Measurements from ENCODE around the gene TUB. TPM values are rescaled to one million over a fixed set of nuclear protein-coding genes. Genes with fewer than 3 reads are reported as not detected.

Gene TUB
- total and polyA plus RNA-seq, 2 donors from 2014 or later = 5.9 to 6.8 TPM

- no peak overlapping the region for H3K27ac ChIP-seq (ENCODE audit: low read depth in 2 of 2, low read length in 2 of 2)
- no peak for TF ChIP-seq CTCF (IDR thresholded peaks at IDR 0.05; ENCODE audit: borderline replicate concordance, extremely low read depth, insufficient read depth)
- no peak overlapping the region for H3K9ac ChIP-seq (ENCODE audit: low read length in 3 of 3)
- H3K4me3 ChIP-seq (ENCODE audit: low read length in 3 of 3) = no peak overlapping the region
- DNase-seq (no peak), FAIRE-seq (no peak)
- intact Hi-C loops (cut with DNase I) = no loop called here
- H3K36me3 ChIP-seq (ENCODE audit: control insufficient read depth in 2 of 3, insufficient read depth in 3 of 3, low read length in 3 of 3) = peaks cover 4 to 55% (median 35%) of the 10 kb centered on the region in 3 donors
- H3K4me1 ChIP-seq (ENCODE audit: control insufficient read depth in 2 of 3, insufficient read depth in 2 of 3, low read depth in 1 of 3, low read length in 3 of 3) = no peaks in the 10 kb centered on the region
- H3K27me3 ChIP-seq (ENCODE audit: control insufficient read depth, insufficient read depth, low read length) = no peaks in the 10 kb centered on the region
- no peaks in the 10 kb centered on the region for H3K9me3 ChIP-seq (ENCODE audit: control insufficient read depth in 2 of 3, insufficient read depth in 1 of 3, low read length in 3 of 3)
These were observed 22.9 kb downstream of the TUB start for GRCh38 chr11:8103909-8104308.

- intact Hi-C loops (cut with DNase I) = no loop called here
- no peaks in the 10 kb centered on the region for H3K9me3 ChIP-seq (ENCODE audit: control insufficient read depth in 2 of 3, insufficient read depth in 1 of 3, low read length in 3 of 3)
- H3K36me3 ChIP-seq (ENCODE audit: control insufficient read depth in 2 of 3, insufficient read depth in 3 of 3, low read length in 3 of 3) = peaks cover 4 to 50% (median 31%) of the 10 kb centered on the region in 3 donors
- no peaks in the 10 kb centered on the region for H3K4me1 ChIP-seq (ENCODE audit: control insufficient read depth in 2 of 3, insufficient read depth in 2 of 3, low read depth in 1 of 3, low read length in 3 of 3)
- no peak overlapping the region for H3K4me3 ChIP-seq (ENCODE audit: low read length in 3 of 3)
- no peaks in the 10 kb centered on the region for H3K27me3 ChIP-seq (ENCODE audit: control insufficient read depth, insufficient read depth, low read length)
- no peak overlapping the region for H3K27ac ChIP-seq (ENCODE audit: low read depth in 2 of 2, low read length in 2 of 2)
- DNase-seq = no peak
- no peak for TF ChIP-seq CTCF (IDR thresholded peaks at IDR 0.05; ENCODE audit: borderline replicate concordance, extremely low read depth, insufficient read depth)
- H3K9ac ChIP-seq (ENCODE audit: low read length in 3 of 3) = no peak overlapping the region
- no peak for FAIRE-seq
These were observed 24.1 kb downstream of the TUB start for GRCh38 chr11:8105133-8105532.

GRCh38 chr11:8105666-8106065 is 24.7 kb downstream of the TUB start:
- no peak for FAIRE-seq
- DNase-seq = no peak
- no peak for TF ChIP-seq CTCF (IDR thresholded peaks at IDR 0.05; ENCODE audit: borderline replicate concordance, extremely low read depth, insufficient read depth)
- intact Hi-C loops (cut with DNase I) = no loop called here
- no peak overlapping the region for H3K9ac ChIP-seq (ENCODE audit: low read length in 3 of 3)
- H3K9me3 ChIP-seq (ENCODE audit: control insufficient read depth in 2 of 3, insufficient read depth in 1 of 3, low read length in 3 of 3) = no peaks in the 10 kb centered on the region
- no peaks in the 10 kb centered on the region for H3K27me3 ChIP-seq (ENCODE audit: control insufficient read depth, insufficient read depth, low read length)
- peaks cover 4 to 52% (median 27%) of the 10 kb centered on the region in 3 donors for H3K36me3 ChIP-seq (ENCODE audit: control insufficient read depth in 2 of 3, insufficient read depth in 3 of 3, low read length in 3 of 3)
- H3K4me3 ChIP-seq (ENCODE audit: low read length in 3 of 3) = no peak overlapping the region
- no peaks in the 10 kb centered on the region for H3K4me1 ChIP-seq (ENCODE audit: control insufficient read depth in 2 of 3, insufficient read depth in 2 of 3, low read depth in 1 of 3, low read length in 3 of 3)
- H3K27ac ChIP-seq (ENCODE audit: low read depth in 2 of 2, low read length in 2 of 2) = no peak overlapping the region

- no peak for TF ChIP-seq CTCF (IDR thresholded peaks at IDR 0.05; ENCODE audit: borderline replicate concordance, extremely low read depth, insufficient read depth)
- no peak overlapping the region for H3K4me3 ChIP-seq (ENCODE audit: low read length in 3 of 3)
- DNase-seq (no peak), FAIRE-seq (no peak)
- H3K9me3 ChIP-seq (ENCODE audit: control insufficient read depth in 2 of 3, insufficient read depth in 1 of 3, low read length in 3 of 3) = no peaks in the 10 kb centered on the region
- H3K9ac ChIP-seq (ENCODE audit: low read length in 3 of 3) = no peak overlapping the region
- no peaks in the 10 kb centered on the region for H3K27me3 ChIP-seq (ENCODE audit: control insufficient read depth, insufficient read depth, low read length)
- no peaks in the 10 kb centered on the region for H3K4me1 ChIP-seq (ENCODE audit: control insufficient read depth in 2 of 3, insufficient read depth in 2 of 3, low read depth in 1 of 3, low read length in 3 of 3)
- intact Hi-C loops (cut with DNase I) = no loop called here
- no peak overlapping the region for H3K27ac ChIP-seq (ENCODE audit: low read depth in 2 of 2, low read length in 2 of 2)
- H3K36me3 ChIP-seq (ENCODE audit: control insufficient read depth in 2 of 3, insufficient read depth in 3 of 3, low read length in 3 of 3) = peaks cover 0 to 43% (median 22%) of the 10 kb centered on the region in 3 donors
These were observed 25.7 kb downstream of the TUB start for GRCh38 chr11:8106679-8107078.

Data from kidney (tissue), 14 donors.